Measurements from ENCODE around the gene CD9.
"Not testable (repeated sequence)": the region's sequence is repeated elsewhere in the genome, so short reads cannot be mapped to it uniquely, and the experiment has no call there.

The CD9 gene

DNA sequence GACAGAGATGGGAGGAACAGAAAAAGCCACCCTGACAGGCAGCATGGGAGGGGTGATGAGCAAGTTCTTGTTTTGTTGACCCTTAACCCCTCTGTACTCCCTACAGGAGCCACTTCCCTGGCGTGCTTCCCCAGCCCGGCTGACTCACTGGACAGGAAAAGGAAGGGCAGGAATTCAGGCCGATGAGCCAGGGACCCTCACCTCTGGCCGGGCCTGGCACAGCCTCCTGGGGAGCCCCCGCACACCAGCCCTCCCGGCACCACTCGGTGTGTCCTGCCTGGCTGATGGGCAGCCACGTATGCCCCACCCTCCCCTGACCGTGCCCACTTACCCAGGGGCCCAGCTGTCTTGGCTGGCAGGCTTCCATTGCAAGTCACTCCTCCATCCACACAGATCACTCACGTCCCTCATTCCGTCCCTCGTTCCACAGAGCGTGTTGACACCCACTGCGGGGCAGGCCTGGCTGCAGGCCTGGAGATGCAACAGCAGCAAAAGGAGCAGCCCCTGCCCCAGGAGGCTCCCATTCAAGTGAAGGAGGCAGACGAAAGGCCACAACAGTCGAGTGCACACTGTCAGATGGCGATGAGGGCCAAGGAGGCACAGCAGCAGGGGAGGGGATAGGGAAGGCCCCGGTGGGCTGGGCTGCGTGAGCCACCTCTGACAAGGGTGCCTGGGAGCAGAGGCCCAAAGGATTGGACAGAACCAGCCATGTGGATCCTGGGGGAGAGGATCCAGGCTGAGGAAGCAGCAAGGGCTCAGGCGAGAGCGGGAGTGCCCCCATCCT is 19.7 kb upstream of the CD9 start:
- DNase-seq, result no peak

DNA sequence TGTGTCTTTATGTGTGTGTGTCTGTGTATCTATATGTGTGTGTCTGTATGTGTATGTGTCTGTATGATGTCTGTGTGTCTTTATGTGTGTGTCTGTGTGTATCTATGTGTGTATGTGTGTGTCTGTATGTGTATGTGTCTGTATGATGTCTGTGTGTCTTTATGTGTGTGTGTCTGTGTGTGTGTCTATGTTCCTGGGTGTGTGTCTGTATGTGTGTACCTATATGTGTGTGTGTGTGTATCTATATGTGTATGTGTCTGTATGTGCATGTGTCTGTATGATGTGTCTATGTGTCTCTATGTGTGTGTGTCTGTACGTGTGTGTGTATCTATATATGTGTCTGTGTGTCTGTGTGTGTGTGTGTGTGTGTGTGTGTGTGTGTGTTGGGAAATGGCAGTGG is 19.0 kb upstream of the CD9 start:
- no peak for DNase-seq

DNA sequence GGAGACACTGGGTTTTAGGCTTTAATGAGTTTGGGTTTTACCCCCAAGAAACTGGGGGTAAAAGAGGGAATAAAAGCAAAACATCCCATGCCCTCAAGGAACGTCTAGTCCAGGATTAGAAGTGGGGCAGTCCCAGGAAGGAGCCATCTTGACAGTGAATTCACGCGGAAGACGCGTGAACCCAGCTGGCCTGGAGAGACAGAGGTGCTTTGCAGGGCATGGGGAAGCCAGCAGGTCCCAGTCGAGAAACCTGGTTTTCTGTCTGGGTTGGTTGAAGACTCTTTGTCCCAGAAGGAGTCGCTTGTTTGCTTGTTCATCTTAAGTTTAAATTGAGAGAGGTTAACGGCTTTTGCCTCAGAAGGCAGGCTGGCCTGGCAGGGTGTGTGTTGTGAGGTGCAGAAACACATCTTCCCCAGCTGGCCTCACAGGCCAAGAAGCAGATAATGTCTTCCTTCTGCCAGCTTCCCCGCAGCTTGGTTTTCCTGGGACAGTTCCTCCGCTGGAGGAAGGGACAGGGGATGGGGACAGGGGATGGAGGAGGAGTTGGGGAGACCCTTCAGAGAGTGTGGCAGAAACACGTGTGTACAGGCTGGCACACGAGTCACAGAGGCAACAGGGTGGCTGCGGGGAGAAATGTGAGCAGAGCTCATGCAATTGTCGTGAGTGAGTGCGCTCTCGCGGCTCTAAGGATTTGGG is 18.5 kb upstream of the CD9 start:
- DNase-seq, result no peak

- peak; percentile 53 for DNase-seq
These were observed 17.8 kb upstream of the CD9 start for GRCh38 chr12:6182279-6182898.

GRCh38 chr12:6183689-6184428 is 16.3 kb upstream of the CD9 start:
- DNase-seq, result peak; percentile 26

DNA sequence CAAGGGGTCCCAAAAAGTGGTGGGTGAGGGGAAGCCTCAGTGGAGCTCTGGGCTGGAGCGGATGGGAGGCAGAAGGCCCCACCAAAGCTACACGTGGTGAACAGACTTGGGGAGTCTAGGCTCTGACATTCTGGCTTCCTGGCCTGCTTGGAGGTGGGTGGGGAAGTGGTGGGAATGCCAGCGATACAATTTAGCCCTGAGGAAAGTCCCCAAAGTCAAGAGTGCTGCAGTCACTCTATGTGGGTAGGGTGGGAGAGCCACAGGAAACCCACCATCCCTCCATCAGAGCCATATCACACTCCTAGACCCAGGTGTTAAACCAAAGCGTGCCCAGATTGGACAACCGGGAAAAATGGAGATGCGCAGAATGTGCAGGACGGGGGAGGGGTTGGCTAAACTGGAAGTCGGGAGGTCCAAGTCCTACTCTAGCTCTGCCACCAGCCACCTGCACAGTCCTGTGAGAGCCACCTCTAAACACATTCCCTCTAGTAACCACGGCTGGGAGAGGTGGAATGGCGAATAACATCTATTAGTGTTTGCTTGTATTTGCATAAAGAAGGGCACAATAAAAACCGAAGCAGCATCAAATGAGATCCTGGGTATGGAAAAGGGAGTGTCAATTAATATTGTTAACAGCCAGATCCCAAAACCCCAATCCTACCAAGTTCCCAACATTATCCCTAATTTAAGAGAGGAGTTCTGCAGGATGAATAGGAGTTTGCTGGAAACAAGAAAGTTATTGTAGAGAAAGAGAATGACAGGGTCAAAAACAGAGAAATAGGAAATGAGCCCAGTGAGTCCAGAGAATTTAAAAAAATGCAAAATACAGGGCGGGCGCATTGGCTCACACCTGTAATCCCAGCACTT is 14.0 kb upstream of the CD9 start:
- DNase-seq, result no peak

GRCh38 chr12:6187948-6188793 is 12.0 kb upstream of the CD9 start:
- DNase-seq, result no peak

- DNase-seq, result no peak
These were observed 11.2 kb upstream of the CD9 start for GRCh38 chr12:6189028-6189427.

DNA sequence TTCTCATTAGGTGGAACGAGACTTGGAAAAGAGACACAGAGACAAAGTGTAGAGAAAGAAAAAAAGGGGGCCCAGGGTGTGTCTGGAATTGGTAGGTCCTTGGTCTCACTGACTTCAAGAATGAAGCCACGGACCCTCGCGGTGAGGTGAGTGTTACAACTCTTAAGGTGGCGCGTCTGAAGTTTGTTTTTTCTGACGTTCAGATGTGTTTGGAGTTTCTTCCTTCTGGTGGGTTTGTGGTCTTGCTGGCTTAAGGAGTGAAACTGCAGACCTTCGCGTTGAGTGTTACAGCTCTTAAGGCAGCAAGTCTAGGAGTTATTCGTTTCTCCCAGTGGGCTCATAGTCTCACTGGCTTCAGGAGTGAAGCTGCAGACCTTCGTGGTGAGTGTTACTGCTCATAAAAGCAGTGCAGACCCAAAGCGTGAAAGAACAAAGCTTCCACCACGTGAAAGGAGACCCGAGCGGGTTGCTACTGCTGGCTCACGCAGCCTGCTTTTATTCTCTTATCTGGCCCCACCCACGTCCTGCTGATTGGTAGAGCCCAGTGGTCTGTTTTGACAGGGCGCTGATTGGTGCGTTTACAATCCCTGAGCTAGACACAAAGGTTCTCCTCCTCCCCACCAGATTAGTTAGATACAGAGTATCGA is 10.1 kb upstream of the CD9 start:
- DNase-seq, result not testable (repeated sequence)

GRCh38 chr12:6190767-6191530 is 9.3 kb upstream of the CD9 start:
- DNase-seq, result not testable (repeated sequence)

DNA sequence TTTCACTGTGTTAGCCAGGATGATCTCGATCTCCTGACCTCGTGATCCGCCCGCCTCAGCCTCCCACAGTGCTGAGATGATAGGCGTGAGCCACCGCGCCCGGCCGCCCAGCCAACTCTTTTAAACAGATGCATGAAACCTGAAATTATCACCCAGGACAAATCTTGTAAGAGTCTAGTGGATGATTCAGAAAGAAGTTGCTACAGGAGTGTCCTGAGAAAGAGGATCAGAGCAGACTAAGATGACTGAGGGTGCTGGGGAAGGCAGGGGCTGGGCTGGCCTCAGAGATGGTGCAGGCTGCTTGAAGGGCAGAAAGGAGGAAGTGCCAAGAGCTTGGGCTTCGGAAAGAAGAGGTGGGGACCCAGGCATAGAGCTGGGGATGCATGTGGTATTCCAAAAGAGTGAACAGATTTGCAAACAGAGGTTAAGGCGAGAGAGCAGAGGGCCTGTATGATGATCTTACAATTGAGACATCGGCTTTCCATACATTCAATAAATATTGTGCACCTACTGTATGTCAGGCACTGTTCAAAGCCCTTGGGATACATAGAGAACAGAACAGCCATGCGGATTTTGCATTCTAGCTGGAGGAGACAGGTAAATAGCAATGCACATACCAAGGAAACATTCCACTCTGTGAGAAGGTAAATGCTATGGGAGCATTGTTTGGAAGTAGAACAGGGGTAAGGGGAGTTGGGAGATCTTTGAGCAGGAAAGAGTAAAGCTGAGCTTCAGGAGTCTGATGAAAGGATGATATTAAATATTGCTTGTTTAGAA is 7.4 kb upstream of the CD9 start:
- no peak for DNase-seq

- no peak for DNase-seq
These were observed 6.1 kb upstream of the CD9 start for GRCh38 chr12:6193853-6194815.

GRCh38 chr12:6195665-6196535 is 4.3 kb upstream of the CD9 start:
- DNase-seq, result peak; percentile 32

DNA sequence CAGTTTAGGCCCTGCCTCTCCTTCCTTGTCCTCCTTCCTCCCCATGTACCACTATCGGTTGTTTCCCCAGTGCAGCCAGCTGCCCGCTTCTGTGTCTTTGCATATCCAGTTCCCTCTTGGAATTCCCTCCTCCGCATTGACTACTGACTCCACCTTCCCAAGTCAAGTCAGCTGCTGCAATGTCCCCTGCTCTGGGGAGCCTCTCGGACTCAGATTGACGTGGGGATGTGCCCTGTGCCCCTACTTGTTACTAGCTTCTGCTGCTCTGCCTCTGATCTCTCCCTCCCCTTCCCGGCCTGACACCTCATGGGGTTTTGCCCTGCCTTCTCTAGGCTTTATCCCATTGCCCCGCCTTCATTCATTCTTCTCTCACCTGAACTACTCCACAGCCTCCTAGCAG is 2.1 kb upstream of the CD9 start:
- no peak for DNase-seq

- no peak for DNase-seq
These were observed 1.6 kb upstream of the CD9 start for GRCh38 chr12:6198556-6198955.

GRCh38 chr12:6198985-6199530 is 1.1 kb upstream of the CD9 start:
- no peak for DNase-seq

Data from NCI-H2029 treated with DMSO at 0.1 percent for 48 hours (cell line).